ENCODE measurements around the gene CST9L. TPM values are rescaled to one million over a fixed set of nuclear protein-coding genes. Genes with fewer than 3 reads are reported as not detected.

Gene CST9L
- total and polyA plus RNA-seq, 11 donors: not detected

- ATAC-seq (no peak), DNase-seq (no peak)
- H3K36me3 ChIP-seq: no peaks in the 10 kb centered on the region
- no peak overlapping the region for H3K4me3 ChIP-seq
- H3K27ac ChIP-seq: no peak overlapping the region
- H3K9me3 ChIP-seq: no peaks in the 10 kb centered on the region
- no peaks in the 10 kb centered on the region for H3K4me1 ChIP-seq
- no peak for TF ChIP-seq POLR2A (IDR thresholded peaks at IDR 0.05)
- TF ChIP-seq, protein P1, sequence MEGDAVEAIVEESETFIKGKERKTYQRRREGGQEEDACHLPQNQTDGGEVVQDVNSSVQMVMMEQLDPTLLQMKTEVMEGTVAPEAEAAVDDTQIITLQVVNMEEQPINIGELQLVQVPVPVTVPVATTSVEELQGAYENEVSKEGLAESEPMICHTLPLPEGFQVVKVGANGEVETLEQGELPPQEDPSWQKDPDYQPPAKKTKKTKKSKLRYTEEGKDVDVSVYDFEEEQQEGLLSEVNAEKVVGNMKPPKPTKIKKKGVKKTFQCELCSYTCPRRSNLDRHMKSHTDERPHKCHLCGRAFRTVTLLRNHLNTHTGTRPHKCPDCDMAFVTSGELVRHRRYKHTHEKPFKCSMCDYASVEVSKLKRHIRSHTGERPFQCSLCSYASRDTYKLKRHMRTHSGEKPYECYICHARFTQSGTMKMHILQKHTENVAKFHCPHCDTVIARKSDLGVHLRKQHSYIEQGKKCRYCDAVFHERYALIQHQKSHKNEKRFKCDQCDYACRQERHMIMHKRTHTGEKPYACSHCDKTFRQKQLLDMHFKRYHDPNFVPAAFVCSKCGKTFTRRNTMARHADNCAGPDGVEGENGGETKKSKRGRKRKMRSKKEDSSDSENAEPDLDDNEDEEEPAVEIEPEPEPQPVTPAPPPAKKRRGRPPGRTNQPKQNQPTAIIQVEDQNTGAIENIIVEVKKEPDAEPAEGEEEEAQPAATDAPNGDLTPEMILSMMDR (IDR thresholded peaks at IDR 0.05): no peak
- 60 to 67% (median 61%) methylated on average over 13 of the region's 13 CpGs for WGBS, 4 donors
- H3K27me3 ChIP-seq: peaks cover 0 to 27% (median 3%) of the 10 kb centered on the region in 9 donors
- intact Hi-C loops (cut with DNase I): no loop called here
These were observed 18.6 kb upstream of the CST9L start for GRCh38 chr20:23586735-23587525.

- ATAC-seq (no peak), DNase-seq (no peak)
- intact Hi-C loops (cut with DNase I): no loop called here
These were observed 17.8 kb upstream of the CST9L start for GRCh38 chr20:23585808-23586734.

GRCh38 chr20:23585449-23585807 is 17.1 kb upstream of the CST9L start:
- no peaks in the 10 kb centered on the region for H3K4me1 ChIP-seq
- H3K27ac ChIP-seq: no peak overlapping the region
- no peaks in the 10 kb centered on the region for H3K9me3 ChIP-seq
- ATAC-seq (no peak), DNase-seq (no peak)
- no peak for TF ChIP-seq POLR2A (IDR thresholded peaks at IDR 0.05)
- TF ChIP-seq, protein P1 (IDR thresholded peaks at IDR 0.05): no peak
- 66 to 75% (median 71%) methylated on average over 5 of the region's 5 CpGs for WGBS, 4 donors
- no peak overlapping the region for H3K4me3 ChIP-seq
- H3K27me3 ChIP-seq: peaks cover 0 to 32% (median 3%) of the 10 kb centered on the region in 9 donors
- intact Hi-C loops (cut with DNase I): no loop called here
- H3K36me3 ChIP-seq: no peaks in the 10 kb centered on the region

More at GRCh38 chr20:23585808-23586734, 17.8 kb upstream of the CST9L start:
- 61 to 73% (median 71%) methylated on average over 5 of the region's 5 CpGs for WGBS, 4 donors
- Histone ChIP-seq H3K27me3 (peaks cover 0 to 29% (median 3%) of the 10 kb centered on the region in 9 donors), H3K4me3 (no peak overlapping the region), H3K27ac (no peak overlapping the region), H3K36me3 (no peaks in the 10 kb centered on the region), H3K4me1 (no peaks in the 10 kb centered on the region), H3K9me3 (no peaks in the 10 kb centered on the region)
- TF ChIP-seq, protein P1 (IDR thresholded peaks at IDR 0.05): no peak

Data from heart left ventricle (tissue), 16 donors.